Left kidney (tissue), 2 donors: ENCODE results near the gene CDH4. TPM values are rescaled to one million over a fixed set of nuclear protein-coding genes. Genes with fewer than 3 reads are reported as not detected.
"Not testable (repeated sequence)": the region's sequence is repeated elsewhere in the genome, so short reads cannot be mapped to it uniquely, and the experiment has no call there.

Experiments
- DNase-seq: peaks from one replicate; pipeline ENCODE4 v3.0.0-alpha.2; 2013
- polyA plus RNA-seq: library from polyadenylated mRNA; unstranded; fragments of 120-200 nt; gene quantifications from one replicate; pipeline ENCODE4 v1.2.1, GENCODE V29; 2013; ENCODE audit not compliant: insufficient read length

Gene CDH4
- polyA plus RNA-seq, 1 donor: 7.3 TPM

GRCh38 chr20:61419010-61419409, 166.9 kb downstream of the CDH4 start:
- no peak for DNase-seq

GRCh38 chr20:61419501-61419900, 167.4 kb downstream of the CDH4 start:
- DNase-seq: no peak

- no peak for DNase-seq
Measured at GRCh38 chr20:61420056-61420455, 168.0 kb downstream of the CDH4 start.

- no peak for DNase-seq
Measured at GRCh38 chr20:61420781-61421180, 168.7 kb downstream of the CDH4 start.

- DNase-seq: no peak
Measured at GRCh38 chr20:61422636-61423425, 170.8 kb downstream of the CDH4 start.

GRCh38 chr20:61424011-61424627, 172.1 kb downstream of the CDH4 start:
- DNase-seq: no peak

GRCh38 chr20:61424628-61425420, 172.8 kb downstream of the CDH4 start:
- DNase-seq: no peak

GRCh38 chr20:61425541-61425991, 173.5 kb downstream of the CDH4 start:
- not testable (repeated sequence) for DNase-seq

- DNase-seq: no peak
Measured at GRCh38 chr20:61426352-61426751, 174.3 kb downstream of the CDH4 start.

- DNase-seq: no peak
Measured at GRCh38 chr20:61429458-61430227, 177.6 kb downstream of the CDH4 start.

GRCh38 chr20:61430228-61430624, 178.2 kb downstream of the CDH4 start:
- DNase-seq: no peak

GRCh38 chr20:61433176-61433575, 181.1 kb downstream of the CDH4 start:
- DNase-seq: no peak

GRCh38 chr20:61433816-61434215, 181.8 kb downstream of the CDH4 start:
- DNase-seq: no peak

- DNase-seq: no peak
Measured at GRCh38 chr20:61434341-61434781, 182.3 kb downstream of the CDH4 start.

GRCh38 chr20:61435184-61435822, 183.2 kb downstream of the CDH4 start:
- DNase-seq: no peak

- DNase-seq: no peak
Measured at GRCh38 chr20:61435823-61436220, 183.8 kb downstream of the CDH4 start.

- no peak for DNase-seq
Measured at GRCh38 chr20:61436283-61436666, 184.2 kb downstream of the CDH4 start.

- DNase-seq: no peak
Measured at GRCh38 chr20:61436667-61437279, 184.7 kb downstream of the CDH4 start.

- DNase-seq: no peak
Measured at GRCh38 chr20:61437280-61438206, 185.5 kb downstream of the CDH4 start.

GRCh38 chr20:61438285-61438684, 186.2 kb downstream of the CDH4 start:
- no peak for DNase-seq
